HG03432 (cell line): Measurements from ENCODE around the gene GPR135.
A peak's percentile ranks its signal among the peaks of the same experiment; 100 is the strongest.

ENCODE experiments used
- ATAC-seq: cut with Tn5 transposase; IDR thresholded peaks from one replicate; pipeline ENCODE4 v1.9.1; 2021; ENCODE audit warnings: mild to moderate bottlenecking, moderate library complexity; ENCODE audit not compliant: unreplicated experiment

The GPR135 gene, protein sequence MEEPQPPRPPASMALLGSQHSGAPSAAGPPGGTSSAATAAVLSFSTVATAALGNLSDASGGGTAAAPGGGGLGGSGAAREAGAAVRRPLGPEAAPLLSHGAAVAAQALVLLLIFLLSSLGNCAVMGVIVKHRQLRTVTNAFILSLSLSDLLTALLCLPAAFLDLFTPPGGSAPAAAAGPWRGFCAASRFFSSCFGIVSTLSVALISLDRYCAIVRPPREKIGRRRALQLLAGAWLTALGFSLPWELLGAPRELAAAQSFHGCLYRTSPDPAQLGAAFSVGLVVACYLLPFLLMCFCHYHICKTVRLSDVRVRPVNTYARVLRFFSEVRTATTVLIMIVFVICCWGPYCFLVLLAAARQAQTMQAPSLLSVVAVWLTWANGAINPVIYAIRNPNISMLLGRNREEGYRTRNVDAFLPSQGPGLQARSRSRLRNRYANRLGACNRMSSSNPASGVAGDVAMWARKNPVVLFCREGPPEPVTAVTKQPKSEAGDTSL

DNA sequence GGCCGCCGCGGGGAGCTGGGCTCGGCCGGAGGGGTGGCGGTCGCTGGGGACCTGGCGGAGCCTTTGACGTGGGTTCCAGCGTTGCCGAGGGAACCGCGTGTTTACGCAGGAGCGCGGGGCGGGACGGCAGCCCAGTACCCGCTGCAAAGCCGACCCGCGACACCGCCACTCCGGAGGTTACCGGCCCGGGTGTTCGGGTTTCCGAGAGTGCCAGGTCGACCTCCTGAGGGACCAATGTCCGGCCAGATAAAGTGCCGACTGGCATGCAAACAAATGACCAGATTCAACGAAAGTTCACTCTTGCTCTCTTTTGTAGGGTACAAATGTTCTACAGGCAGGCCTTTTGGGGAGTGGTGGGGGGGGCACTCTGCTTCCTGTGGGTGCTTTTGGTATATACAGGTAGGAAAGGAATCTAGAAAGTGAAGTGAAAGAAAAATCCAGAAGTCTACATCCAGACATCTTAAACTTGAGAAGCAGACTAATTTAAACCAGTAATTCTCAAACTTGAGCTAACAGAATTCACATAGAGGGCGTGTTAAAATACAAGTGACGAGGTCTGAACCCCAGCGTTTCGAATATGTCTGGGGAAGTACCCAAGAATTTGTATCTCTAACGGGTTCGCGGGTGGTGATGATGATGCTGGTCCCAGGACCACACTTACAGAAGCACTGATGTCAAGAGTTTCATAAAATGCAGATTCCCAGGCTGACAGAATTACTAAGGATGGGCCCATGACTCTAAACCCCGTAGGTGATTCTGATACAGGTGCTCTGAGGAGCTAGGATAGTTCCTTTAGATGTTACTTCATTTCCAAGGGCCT, at the start of gene GPR135:
Gene GPR135 (minus strand): TSS at position 65 of the 820 bp plus-strand sequence. CDS start 154 bp downstream, outside the sequence.
- ATAC-seq = peak; percentile 52

DNA sequence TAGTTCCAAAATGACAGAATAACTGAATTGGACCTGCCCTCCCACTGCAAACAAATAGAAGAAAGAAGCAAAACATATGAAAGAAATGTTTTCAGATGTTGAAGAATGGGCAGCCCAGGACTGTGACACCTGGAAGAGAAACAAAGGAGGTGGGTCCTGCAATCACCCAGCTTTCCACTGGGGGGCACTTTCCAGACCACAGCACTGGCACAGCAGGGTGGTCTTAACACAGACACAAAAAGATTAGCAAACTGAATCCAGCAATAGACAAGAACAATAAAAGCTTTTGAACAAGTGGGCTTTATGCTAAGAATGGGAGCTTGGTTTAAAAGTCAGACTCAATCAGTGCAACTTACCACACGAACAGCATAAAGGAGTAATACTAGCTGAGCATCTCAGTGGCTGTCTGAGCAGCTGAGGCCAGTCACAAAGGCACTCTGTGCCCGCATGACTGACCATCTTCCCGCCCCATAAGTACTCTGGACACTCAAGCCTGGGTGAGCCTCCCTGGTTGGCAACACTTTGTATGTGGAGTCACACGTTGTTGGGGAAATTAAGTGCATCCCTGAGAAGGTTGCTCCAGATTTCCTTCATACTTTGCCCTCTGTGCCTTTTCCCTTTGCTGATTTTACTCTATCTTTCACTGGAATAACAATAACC, 46.9 kb upstream of the GPR135 start:
- peak; percentile 52 for ATAC-seq

DNA sequence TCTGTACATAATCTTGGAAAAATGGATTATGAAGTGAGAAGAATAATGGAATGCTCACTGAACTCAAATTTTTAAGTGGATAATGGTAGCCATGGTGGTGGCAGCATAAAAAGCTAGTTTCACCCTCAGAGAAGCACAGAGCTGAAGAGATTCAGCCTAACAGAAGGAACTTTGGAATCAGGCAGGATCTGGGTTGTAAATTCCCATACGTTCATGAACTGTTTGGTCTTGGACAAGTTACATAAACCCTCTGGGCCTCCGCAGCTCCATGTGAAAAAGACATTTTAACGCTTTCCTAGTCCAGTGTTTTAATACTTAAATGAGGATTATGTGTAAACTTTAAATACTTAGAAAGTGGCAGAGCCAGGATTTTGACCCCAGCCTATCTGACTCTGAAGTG, 45.8 kb upstream of the GPR135 start:
- no peak for ATAC-seq

DNA sequence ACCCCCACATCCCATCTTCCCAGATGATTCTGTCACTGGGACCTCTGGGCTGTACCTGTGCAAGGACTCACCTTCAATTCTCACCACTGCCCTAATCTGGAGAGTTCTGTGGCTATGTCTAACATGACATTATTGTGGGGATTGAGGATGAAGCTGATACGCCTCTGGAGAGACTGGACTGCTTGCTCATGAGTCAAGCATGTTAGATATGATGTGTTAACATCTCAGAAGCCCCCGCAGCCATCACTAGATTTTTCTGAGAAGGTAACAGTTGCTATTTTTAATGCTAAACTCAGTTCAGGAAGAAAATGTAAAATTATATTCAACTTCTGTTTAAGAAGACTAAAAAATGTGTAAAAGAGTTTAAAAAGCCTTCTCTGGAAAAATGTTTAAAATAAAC, 44.8 kb upstream of the GPR135 start:
- ATAC-seq = no peak

DNA sequence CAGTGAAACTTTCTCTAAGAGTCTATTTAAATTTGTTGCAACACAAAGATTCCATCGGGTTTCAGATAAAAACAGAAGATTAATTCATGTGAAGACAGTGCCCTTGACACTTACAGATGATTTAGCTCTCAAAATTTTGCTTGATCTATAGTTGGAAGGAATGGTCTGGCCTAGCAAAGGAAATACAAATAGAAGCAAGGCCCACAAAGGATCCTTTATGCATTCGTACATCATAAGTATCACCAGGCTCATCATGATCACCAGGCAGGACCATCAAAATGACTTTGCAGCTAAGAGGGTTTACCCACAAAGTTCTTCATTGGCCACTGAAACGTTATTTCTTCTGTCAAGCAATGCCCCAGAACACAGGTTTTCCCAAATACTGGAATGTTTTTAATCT, 43.9 kb upstream of the GPR135 start:
- ATAC-seq = no peak

GRCh38 chr14:59507752-59508103, 42.5 kb upstream of the GPR135 start:
- no peak for ATAC-seq

DNA sequence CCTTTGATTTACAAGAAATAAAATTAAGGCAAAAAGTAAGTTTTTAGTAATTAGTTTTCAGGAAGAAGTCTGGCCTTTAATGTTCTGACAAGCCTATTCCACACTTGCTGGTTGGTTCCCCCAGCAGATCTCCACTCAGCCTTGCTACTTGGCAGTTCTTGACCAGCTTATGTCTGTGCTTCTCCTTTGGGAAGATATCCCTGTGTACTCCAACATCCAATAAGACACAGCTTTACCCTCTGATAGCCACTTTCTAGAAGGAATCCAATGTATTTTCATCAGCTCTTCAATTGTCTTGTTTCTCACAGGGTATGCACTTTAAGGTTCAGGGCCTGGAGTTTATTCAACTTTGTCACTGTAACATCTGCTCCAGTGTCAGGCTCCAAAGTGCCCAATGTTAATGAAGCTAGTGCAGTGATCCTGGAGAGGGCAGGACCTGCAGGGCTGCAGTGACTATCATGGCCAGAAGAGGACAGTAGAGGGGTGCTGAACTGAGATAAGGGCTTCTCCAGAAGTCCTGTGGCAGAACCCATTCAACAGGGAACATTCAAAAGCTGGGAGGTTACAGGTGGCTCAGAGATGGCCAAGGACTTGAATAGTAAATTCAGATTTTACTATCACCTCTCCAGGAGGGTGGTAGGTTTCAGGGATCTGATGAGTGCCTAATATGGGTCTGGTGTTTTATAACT, 42.0 kb upstream of the GPR135 start:
- peak; percentile 84 for ATAC-seq

GRCh38 chr14:59503256-59503655, 38.1 kb upstream of the GPR135 start:
- ATAC-seq = no peak

DNA sequence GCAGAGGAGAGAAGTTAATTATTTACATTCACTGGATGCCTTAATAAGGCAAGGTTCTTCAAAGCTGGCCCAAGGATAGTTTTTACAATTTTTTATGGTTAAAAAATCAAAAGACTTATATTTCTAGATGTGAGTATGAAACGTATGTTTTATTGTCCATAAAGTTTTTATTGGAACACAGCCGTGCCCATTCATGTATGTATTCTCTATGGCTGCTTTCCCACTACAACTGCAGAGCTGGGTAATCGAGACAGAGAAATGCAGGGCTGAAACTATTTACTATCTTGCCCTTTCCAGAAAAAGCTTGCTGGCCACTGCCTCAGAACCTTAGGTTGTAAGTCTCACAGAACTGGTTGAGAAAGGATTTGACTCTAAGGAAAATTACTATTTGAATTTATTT, 35.6 kb upstream of the GPR135 start:
- ATAC-seq = no peak

- ATAC-seq = no peak
Observed at GRCh38 chr14:59492384-59492783, 27.2 kb upstream of the GPR135 start.

GRCh38 chr14:59490756-59491155, 25.6 kb upstream of the GPR135 start:
- ATAC-seq = no peak

DNA sequence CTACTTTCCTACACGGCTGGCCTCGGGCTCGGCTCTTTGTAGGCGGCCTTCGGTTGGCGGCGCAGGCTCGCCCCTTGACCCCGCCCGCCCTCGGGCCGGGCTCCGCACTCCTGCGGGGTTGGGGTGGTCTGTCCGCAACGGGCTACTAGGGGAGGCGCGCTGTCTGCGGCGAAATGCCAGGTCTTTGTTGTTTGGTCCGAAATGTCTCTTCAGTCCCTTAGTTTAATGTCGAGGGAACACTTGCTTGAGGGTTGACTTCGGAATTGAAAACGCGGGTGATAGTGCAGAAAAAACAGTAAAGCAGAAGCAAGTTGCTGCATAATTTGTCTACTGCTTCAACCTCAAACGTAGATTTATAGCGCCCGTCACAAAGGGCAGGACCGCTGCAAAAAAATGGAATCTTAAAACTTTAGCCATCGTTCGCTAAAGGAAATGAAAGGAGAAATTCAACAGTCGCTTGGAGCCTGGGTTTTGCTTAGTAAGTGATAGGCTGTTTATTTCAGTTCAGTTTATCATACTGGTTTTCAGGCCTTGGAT, 19.5 kb upstream of the GPR135 start:
- peak; percentile 58 for ATAC-seq

- ATAC-seq = peak; percentile 92
Observed at GRCh38 chr14:59483819-59484638, 18.8 kb upstream of the GPR135 start, which contains the start of the genes JKAMP and L3HYPDH. JKAMP (plus strand) TSS chr14:59484517; CDS start chr14:59484590, 73 bp downstream. L3HYPDH (minus strand) TSS chr14:59484408; CDS start chr14:59484316, 92 bp downstream.

DNA sequence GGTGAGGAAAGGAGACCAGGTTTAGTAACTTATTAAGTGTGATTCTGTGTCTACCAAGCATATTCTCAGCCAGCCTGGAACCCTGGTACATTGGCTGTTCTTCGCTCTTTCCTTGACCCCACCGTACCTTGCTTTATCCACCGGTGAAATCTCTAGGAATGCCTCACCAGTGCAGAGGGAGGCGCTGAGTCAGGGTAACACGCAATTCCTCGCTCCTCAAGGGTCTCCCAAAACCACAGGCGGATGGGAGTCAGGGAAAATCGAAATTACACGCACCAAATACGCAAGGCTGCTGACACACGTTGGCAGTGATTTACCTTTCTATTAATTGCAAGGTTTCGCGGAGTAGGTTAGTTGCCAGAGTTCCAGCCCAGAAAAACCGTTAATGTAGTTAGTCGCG, 18.2 kb upstream of the GPR135 start:
- no peak for ATAC-seq

- ATAC-seq = no peak
Observed at GRCh38 chr14:59482541-59483331, 17.6 kb upstream of the GPR135 start.

GRCh38 chr14:59481871-59482540, 16.8 kb upstream of the GPR135 start:
- no peak for ATAC-seq

GRCh38 chr14:59481407-59481806, 16.2 kb upstream of the GPR135 start:
- no peak for ATAC-seq

GRCh38 chr14:59480166-59480565, 15.0 kb upstream of the GPR135 start:
- no peak for ATAC-seq
